OCI-LY3 (cell line): ENCODE measurements around the gene DNAH14.

Source experiments
- H2AFZ ChIP-seq: fragments of 200-600, 300-600 bp; shearing (Covaris generic); 2 replicates; pipeline ENCODE4 v1.6.0; 2014; ENCODE audit warnings: antibody characterized with exemption, low read depth, low read length
- H3K27ac ChIP-seq: fragments of 200-600, 300-600 bp; sonication (generic); 2 replicates; pipeline ENCODE4 v1.5.1; 2014; ENCODE audit warnings: mild to moderate bottlenecking, low read length, moderate library complexity, mixed read lengths
- H3K27me3 ChIP-seq: fragments of 200-600, 300-600 bp; sonication (generic); 2 replicates; pipeline ENCODE4 v1.6.1; 2014; ENCODE audit warnings: low read depth, low read length, mixed read lengths
- H3K36me3 ChIP-seq: fragments of 200-600, 300-600 bp; sonication (generic); replicated peaks from 2 replicates; pipeline ENCODE3; 2014; ENCODE audit warnings: low read depth, low read length, mixed read lengths
- H3K4me1 ChIP-seq: fragments of 300-600, 200-600 bp; sonication (generic); 2 replicates; pipeline ENCODE4 v1.6.1; 2014; ENCODE audit warnings: low read length, mixed read lengths
- H3K4me2 ChIP-seq: fragments of 200-600, 300-600 bp; sonication (generic); 2 replicates; pipeline ENCODE4 v1.6.1; 2014; ENCODE audit warnings: low read length, mixed read lengths
- H3K4me3 ChIP-seq: fragments of 300-600, 200-600 bp; sonication (generic); 2 replicates; pipeline ENCODE4 v1.5.1; 2014; ENCODE audit warnings: antibody characterized with exemption, mild to moderate bottlenecking, low read length, moderate library complexity
- H3K79me2 ChIP-seq: fragments of 300-600, 200-600 bp; shearing (Covaris generic); 2 replicates; pipeline ENCODE4 v1.6.1; 2014; ENCODE audit warnings: mild to moderate bottlenecking, low read length, mixed read lengths
- H3K9ac ChIP-seq: fragments of 300-600, 200-600 bp; shearing (Covaris generic); 2 replicates; pipeline ENCODE4 v1.6.0; 2014; ENCODE audit warnings: mild to moderate bottlenecking, low read length, moderate library complexity
- H3K9me3 ChIP-seq: fragments of 200-600, 300-600 bp; shearing (Covaris generic); 2 replicates; pipeline ENCODE4 v1.6.1; 2014; ENCODE audit warnings: low read length, mixed read lengths; ENCODE audit not compliant: insufficient read depth
- H4K20me1 ChIP-seq: fragments of 200-600, 300-600 bp; sonication (generic); 2 replicates; pipeline ENCODE4 v1.6.1; 2016; ENCODE audit warnings: low read length, mixed read lengths; ENCODE audit not compliant: insufficient read depth
- EZH2phosphoT487 ChIP-seq: fragments of 200-600 bp; shearing (Covaris generic); IDR thresholded peaks from 2 replicates; pipeline ENCODE4 v1.6.1; 2018; ENCODE audit warnings: antibody characterized with exemption, mixed run types, low read depth
- TF ChIP-seq, protein P1 (sequence below): fragments of 200-600, 300-600 bp; sonication (generic); IDR thresholded peaks from 2 replicates; pipeline ENCODE4 v1.5.1; 2014; ENCODE audit warnings: antibody characterized with exemption, low read length, low read depth

Gene DNAH14

GRCh38 chr1:225063722-225064121 is 134.2 kb downstream of the DNAH14 start:
- no peaks in the 10 kb centered on the region for H4K20me1 ChIP-seq
- 0 out of 2 replicates have a peak, but pooled peaks cover 4% of the 10 kb centered on the region for H3K9me3 ChIP-seq
- no peaks in the 10 kb centered on the region for H3K79me2 ChIP-seq
- H3K36me3 ChIP-seq = peaks cover 3% of the 10 kb centered on the region
- H2AFZ ChIP-seq = no peak overlapping the region
- H3K27me3 ChIP-seq = no peaks in the 10 kb centered on the region
- H3K4me2 ChIP-seq = no peak overlapping the region
- no peaks in the 10 kb centered on the region for H3K4me1 ChIP-seq
- no peak for TF ChIP-seq EZH2phosphoT487
- TF ChIP-seq, protein P1, sequence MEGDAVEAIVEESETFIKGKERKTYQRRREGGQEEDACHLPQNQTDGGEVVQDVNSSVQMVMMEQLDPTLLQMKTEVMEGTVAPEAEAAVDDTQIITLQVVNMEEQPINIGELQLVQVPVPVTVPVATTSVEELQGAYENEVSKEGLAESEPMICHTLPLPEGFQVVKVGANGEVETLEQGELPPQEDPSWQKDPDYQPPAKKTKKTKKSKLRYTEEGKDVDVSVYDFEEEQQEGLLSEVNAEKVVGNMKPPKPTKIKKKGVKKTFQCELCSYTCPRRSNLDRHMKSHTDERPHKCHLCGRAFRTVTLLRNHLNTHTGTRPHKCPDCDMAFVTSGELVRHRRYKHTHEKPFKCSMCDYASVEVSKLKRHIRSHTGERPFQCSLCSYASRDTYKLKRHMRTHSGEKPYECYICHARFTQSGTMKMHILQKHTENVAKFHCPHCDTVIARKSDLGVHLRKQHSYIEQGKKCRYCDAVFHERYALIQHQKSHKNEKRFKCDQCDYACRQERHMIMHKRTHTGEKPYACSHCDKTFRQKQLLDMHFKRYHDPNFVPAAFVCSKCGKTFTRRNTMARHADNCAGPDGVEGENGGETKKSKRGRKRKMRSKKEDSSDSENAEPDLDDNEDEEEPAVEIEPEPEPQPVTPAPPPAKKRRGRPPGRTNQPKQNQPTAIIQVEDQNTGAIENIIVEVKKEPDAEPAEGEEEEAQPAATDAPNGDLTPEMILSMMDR = no peak
- H3K27ac ChIP-seq = no peak overlapping the region
- H3K4me3 ChIP-seq = no peak overlapping the region
- no peak overlapping the region for H3K9ac ChIP-seq

- Histone ChIP-seq H3K79me2 (no peaks in the 10 kb centered on the region), H3K9ac (no peak overlapping the region), H3K27me3 (no peaks in the 10 kb centered on the region), H3K4me1 (no peaks in the 10 kb centered on the region), H4K20me1 (no peaks in the 10 kb centered on the region), H3K4me3 (no peak overlapping the region), H2AFZ (no peak overlapping the region), H3K27ac (no peak overlapping the region), H3K36me3 (peaks cover 23% of the 10 kb centered on the region), H3K4me2 (no peak overlapping the region), H3K9me3 (peaks cover 18% of the 10 kb centered on the region)
- no peak for TF ChIP-seq EZH2phosphoT487
- TF ChIP-seq, protein P1 = no peak
These were observed 141.5 kb downstream of the DNAH14 start for GRCh38 chr1:225070972-225071371.

DNA sequence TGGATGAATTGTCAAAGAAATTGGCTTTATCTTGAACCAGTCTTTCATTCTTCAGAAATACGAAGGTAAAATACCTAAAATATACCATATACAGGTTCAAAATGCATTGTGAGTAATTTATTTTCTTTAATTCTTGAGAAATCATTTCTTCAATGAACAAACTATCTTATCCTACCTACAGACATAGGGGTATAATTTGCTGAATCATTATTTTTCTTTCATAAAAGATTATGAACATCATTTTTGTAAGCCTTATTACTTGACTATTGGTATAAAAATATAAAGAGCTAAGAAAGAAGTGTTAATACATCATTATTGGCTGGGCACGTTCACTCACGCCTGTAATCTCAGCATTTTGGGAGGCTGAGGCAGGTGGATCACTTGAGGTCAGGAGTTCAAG is 167.7 kb downstream of the DNAH14 start:
- Histone ChIP-seq H3K36me3 (peaks cover 3% of the 10 kb centered on the region), H4K20me1 (no peaks in the 10 kb centered on the region), H3K4me2 (no peak overlapping the region), H2AFZ (no peak overlapping the region), H3K9me3 (no peaks in the 10 kb centered on the region), H3K4me3 (no peak overlapping the region), H3K27ac (no peak overlapping the region), H3K27me3 (no peaks in the 10 kb centered on the region), H3K4me1 (no peaks in the 10 kb centered on the region), H3K79me2 (no peaks in the 10 kb centered on the region), H3K9ac (no peak overlapping the region)
- no peak for TF ChIP-seq EZH2phosphoT487
- TF ChIP-seq, protein P1 = no peak

GRCh38 chr1:225111000-225111399 is 181.5 kb downstream of the DNAH14 start:
- Histone ChIP-seq H3K79me2 (no peaks in the 10 kb centered on the region), H3K4me3 (no peak overlapping the region), H2AFZ (no peak overlapping the region), H3K4me1 (no peaks in the 10 kb centered on the region), H3K36me3 (peaks cover 4% of the 10 kb centered on the region), H4K20me1 (no peaks in the 10 kb centered on the region), H3K27ac (no peak overlapping the region), H3K9me3 (no peaks in the 10 kb centered on the region), H3K4me2 (no peak overlapping the region), H3K27me3 (no peaks in the 10 kb centered on the region), H3K9ac (no peak overlapping the region)
- TF ChIP-seq, protein P1 = no peak
- TF ChIP-seq EZH2phosphoT487 = no peak
